Astrocyte of the cerebellum (primary cell): ENCODE measurements around the gene SLCO6A1.

Source experiments
- DNase-seq: peaks from one replicate; pipeline ENCODE4 v3.0.0-alpha.2; 2011; ENCODE audit warnings: low read depth
- H3K4me3 ChIP-seq: 2 replicates; pipeline ENCODE4 v1.5.1; 2011; ENCODE audit warnings: mild to moderate bottlenecking, low read depth, low read length, moderate library complexity
- in situ Hi-C: cut with HindIII; loops from 2 replicates; pipeline ENCODE4 v1.10.0; 2017; ENCODE audit warnings: low sequenced_read_pairs
- TF ChIP-seq, protein P1 (sequence below): IDR thresholded peaks from 2 replicates; pipeline ENCODE4 v1.5.1; 2012; ENCODE audit warnings: low read length, low read depth, moderate library complexity, mild to moderate bottlenecking; ENCODE audit errors: missing control alignments

Gene SLCO6A1

DNA sequence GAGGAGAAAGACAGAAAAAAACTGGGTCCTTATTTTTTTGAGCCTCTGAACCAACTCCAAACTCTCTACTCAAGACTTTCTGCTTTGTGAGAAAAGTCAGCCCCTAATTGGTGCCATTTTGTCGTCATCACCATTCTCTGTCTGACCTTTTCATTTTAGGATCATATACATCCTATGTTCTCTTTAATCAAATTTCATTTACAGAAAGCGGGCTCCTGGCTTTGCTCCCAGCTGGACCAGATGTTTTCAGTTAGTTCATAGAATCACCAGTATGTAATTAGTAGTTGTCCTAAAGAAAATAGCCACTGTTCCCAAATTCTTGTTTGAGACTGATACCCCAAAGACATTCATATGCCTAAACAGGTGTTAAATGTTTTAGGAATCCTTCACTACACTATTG, 174.1 kb downstream of the SLCO6A1 start:
- H3K4me3 ChIP-seq: no peak overlapping the region
- TF ChIP-seq, protein P1, sequence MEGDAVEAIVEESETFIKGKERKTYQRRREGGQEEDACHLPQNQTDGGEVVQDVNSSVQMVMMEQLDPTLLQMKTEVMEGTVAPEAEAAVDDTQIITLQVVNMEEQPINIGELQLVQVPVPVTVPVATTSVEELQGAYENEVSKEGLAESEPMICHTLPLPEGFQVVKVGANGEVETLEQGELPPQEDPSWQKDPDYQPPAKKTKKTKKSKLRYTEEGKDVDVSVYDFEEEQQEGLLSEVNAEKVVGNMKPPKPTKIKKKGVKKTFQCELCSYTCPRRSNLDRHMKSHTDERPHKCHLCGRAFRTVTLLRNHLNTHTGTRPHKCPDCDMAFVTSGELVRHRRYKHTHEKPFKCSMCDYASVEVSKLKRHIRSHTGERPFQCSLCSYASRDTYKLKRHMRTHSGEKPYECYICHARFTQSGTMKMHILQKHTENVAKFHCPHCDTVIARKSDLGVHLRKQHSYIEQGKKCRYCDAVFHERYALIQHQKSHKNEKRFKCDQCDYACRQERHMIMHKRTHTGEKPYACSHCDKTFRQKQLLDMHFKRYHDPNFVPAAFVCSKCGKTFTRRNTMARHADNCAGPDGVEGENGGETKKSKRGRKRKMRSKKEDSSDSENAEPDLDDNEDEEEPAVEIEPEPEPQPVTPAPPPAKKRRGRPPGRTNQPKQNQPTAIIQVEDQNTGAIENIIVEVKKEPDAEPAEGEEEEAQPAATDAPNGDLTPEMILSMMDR: no peak
- DNase-seq: no peak
- in situ Hi-C loops: no loop called here
